HFF-Myc (cell line): ENCODE data around the gene PSMB1.
"Not testable (repeated sequence)": the region's sequence is repeated elsewhere in the genome, so short reads cannot be mapped to it uniquely, and the experiment has no call there.

Source experiments
- DNase-seq: peaks from one replicate; pipeline ENCODE4 v3.0.0-alpha.2; 2011; ENCODE audit warnings: low read depth; ENCODE audit errors: extremely low read depth
- H3K4me3 ChIP-seq: replicated peaks from 2 replicates; pipeline ENCODE4 v1.5.1; 2011; ENCODE audit warnings: low read depth, mild to moderate bottlenecking, control low read depth, low read length
- TF ChIP-seq, protein P1 (sequence below): IDR thresholded peaks from 2 replicates; pipeline ENCODE4 v1.5.1; 2012; ENCODE audit warnings: mild to moderate bottlenecking, low read depth, low read length, control low read depth; ENCODE audit errors: missing control alignments

The PSMB1 gene

GRCh38 chr6:170512249-170512648 is 40.9 kb downstream of the PSMB1 start:
- TF ChIP-seq, protein P1, sequence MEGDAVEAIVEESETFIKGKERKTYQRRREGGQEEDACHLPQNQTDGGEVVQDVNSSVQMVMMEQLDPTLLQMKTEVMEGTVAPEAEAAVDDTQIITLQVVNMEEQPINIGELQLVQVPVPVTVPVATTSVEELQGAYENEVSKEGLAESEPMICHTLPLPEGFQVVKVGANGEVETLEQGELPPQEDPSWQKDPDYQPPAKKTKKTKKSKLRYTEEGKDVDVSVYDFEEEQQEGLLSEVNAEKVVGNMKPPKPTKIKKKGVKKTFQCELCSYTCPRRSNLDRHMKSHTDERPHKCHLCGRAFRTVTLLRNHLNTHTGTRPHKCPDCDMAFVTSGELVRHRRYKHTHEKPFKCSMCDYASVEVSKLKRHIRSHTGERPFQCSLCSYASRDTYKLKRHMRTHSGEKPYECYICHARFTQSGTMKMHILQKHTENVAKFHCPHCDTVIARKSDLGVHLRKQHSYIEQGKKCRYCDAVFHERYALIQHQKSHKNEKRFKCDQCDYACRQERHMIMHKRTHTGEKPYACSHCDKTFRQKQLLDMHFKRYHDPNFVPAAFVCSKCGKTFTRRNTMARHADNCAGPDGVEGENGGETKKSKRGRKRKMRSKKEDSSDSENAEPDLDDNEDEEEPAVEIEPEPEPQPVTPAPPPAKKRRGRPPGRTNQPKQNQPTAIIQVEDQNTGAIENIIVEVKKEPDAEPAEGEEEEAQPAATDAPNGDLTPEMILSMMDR: no peak
- H3K4me3 ChIP-seq: no peak overlapping the region
- no peak for DNase-seq

DNA sequence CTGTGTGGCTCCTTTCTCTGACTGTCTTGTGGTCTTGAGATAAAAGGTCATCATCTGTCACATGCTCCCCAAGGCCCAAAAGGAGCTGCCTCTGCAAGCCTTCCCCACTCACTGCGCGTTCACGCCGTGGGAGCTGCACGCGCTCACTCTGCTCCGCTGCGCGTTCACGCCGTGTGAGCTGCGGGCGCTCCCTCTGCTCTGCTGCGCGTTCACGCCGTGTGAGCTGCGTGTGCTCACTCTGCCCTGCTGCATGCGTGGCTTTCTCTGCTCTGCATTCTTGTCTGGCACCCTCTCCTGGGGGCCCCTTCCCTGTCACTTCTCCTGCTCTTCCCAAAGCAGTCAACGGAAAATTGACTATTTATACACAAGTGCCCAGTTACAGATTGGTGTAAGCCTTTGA is 42.5 kb downstream of the PSMB1 start:
- TF ChIP-seq, protein P1: no peak
- no peak overlapping the region for H3K4me3 ChIP-seq

DNA sequence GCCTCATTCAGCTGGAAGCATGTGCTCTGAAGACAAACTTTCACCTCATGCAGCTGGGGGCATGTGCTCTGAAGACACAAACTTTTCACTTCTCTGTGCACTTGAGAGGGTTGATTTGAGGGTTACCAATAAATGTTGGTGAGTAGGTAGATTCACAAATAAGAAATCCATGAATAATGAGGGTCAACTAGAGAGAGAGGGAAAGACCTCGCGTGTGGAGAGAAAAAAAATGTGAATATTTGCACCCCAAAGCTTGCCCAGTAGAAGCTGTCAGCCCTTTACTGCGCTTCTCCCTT is 43.4 kb downstream of the PSMB1 start:
- H3K4me3 ChIP-seq: no peak overlapping the region
- TF ChIP-seq, protein P1: no peak

More for the DNA sequence above, 42.5 kb downstream of the PSMB1 start:
- DNase-seq: no peak

GRCh38 chr6:170508892-170509722 is 44.0 kb downstream of the PSMB1 start:
- not testable (repeated sequence) for H3K4me3 ChIP-seq, DNase-seq

More for the DNA sequence above, 43.4 kb downstream of the PSMB1 start:
- DNase-seq: no peak

GRCh38 chr6:170508275-170508674 is 44.8 kb downstream of the PSMB1 start:
- not testable (repeated sequence) for DNase-seq

GRCh38 chr6:170507728-170508127 is 45.4 kb downstream of the PSMB1 start:
- not testable (repeated sequence) for DNase-seq, H3K4me3 ChIP-seq

More at GRCh38 chr6:170508275-170508674, 44.8 kb downstream of the PSMB1 start:
- H3K4me3 ChIP-seq: not testable (repeated sequence)

DNA sequence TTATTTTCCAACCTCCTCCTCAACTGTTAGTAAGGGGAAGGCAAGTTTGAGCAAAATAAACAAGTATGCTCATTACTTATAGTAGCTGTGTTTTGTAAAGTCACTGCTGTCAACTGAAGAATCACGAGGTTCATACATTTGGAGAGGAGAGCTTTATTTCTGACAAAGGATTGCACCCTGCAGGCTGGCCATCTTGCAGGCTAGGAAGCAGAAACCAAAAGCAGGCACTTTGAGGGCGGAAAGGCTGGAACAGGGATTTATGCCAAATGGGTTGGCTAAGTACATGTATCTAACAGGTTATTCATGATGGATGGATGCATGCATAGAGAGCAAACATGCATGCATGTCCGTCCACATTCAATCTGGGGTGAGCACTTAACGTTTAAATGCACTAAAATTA is 46.7 kb downstream of the PSMB1 start:
- TF ChIP-seq, protein P1: no peak
- no peak for DNase-seq
- no peak overlapping the region for H3K4me3 ChIP-seq

- H3K4me3 ChIP-seq: no peak overlapping the region
- DNase-seq: no peak
- TF ChIP-seq, protein P1: no peak
Measured at GRCh38 chr6:170505306-170505705, 47.8 kb downstream of the PSMB1 start.
